GM18511 (cell line): ENCODE results near the gene UBP1.
"Not testable (repeated sequence)": the region's sequence is repeated elsewhere in the genome, so short reads cannot be mapped to it uniquely, and the experiment has no call there.

Experiments used
- ATAC-seq: cut with Tn5 transposase; IDR thresholded peaks from one replicate; pipeline ENCODE4 v1.9.1; 2021; ENCODE audit warnings: mild to moderate bottlenecking, moderate library complexity; ENCODE audit not compliant: unreplicated experiment

Gene UBP1

DNA sequence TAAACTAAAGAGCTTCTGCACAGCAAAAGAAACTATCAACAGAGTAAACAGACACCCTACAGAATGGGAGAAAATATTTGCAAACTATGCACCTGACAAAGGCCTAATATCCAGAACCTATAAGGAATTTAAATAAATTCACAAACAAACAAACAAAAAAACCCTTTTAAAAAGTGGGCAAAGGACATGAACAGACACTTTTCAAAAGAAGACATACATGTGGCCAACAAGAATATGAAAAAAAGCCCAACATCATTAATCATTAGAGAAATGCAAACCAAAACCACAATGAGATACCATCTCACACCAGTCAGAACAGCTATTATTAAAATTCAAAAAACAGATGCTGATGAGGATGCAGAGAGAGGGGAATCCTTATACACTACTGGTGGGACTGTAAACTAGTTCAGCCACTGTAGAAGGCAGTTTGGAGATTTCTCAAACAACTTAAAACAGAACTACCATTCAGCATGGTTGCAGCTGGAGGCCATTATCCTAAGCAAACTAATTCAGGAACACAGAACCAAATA is 101.2 kb downstream of the UBP1 start:
- ATAC-seq = not testable (repeated sequence)
